Hematopoietic multipotent progenitor cell treated with erythropoietin and hydrocortisone succinate and interleukin-3 and kit ligand, for 15 days (in vitro differentiated cells): ENCODE data around the gene NXPH3.

Source experiments
- DNase-seq: peaks from one replicate; pipeline ENCODE4 v3.0.0-alpha.2; 2015; ENCODE audit warnings: low spot score

Gene NXPH3

DNA sequence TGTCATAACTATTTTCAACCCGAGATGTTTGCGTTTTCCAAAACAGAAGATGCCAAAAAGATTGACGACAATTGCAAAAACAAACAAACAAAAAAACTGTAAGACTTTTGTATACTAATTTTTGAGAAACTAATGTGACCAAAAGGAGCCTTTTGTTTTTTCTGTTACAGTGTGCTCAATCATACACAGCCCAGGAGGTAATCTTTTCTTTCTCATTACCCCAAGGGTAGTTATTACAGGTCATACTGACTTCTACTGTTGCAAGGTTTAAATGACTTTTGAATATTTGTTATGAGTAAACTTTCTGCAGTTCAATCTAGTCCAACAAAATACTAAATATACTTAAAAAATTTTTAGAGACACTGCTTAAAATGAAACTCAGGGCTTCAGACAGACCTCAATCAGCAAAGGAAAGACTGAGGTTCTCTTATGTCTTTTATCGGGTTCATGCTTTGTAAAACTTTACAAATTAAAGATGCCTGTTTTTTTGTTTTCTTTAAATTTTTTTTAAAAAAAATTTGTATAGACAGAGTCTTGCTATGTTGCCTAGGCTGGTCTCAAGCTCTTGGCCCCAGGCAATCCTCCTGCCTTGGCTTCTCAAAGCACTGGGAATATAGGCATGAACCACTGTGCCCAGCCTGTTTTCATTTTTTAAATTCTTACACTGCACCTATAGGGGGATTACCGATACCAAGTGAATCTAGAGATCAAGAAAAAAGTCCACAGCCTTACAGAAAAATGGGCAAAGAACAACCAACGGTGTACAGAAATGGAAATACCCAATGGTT, 54.6 kb downstream of the NXPH3 start:
- DNase-seq: no peak

DNA sequence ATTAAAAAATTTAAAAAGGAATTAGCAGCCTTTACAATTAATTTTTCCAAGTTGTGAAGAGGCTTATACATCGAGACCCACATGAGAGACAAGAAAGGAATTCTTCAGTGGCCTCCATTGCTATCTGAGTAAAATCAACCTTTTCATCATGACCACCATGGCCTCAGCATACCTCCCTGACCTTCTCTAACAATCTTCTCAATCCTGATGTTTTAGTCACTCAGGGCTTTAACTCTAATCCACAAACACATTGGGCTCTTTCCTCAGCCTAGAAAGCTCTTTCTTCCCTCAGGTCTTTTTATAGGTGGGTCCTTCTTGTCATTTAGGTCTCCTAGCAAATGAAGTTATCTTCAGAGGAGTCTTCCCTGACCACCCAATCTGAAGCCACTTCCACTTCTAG, 55.8 kb downstream of the NXPH3 start:
- no peak for DNase-seq
